ENCODE measurements around the gene H19.

The H19 gene

DNA sequence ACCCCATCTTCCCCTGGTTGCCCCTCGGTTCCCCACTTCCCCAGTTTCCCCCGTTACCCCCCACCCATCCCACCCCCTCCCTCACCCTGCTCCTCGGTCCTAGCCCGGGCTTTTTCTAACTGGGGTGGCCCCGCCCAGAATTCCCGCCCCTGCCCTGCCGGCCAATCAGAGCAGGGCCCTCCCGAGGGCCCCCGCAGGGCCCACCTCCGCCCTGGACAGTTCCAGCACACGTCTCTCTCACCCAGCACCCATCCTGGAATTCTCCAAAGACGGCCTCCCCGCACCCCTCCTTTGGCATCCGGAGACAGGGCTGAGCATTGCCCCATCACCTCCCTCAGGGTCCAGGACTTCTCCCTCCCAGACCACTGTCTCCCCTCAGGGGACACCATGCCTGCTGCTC lies at the start of gene H19:
H19 (minus strand) TSS at position 88 of the 400 bp plus-strand sequence.
- TF ChIP-seq, protein P1, sequence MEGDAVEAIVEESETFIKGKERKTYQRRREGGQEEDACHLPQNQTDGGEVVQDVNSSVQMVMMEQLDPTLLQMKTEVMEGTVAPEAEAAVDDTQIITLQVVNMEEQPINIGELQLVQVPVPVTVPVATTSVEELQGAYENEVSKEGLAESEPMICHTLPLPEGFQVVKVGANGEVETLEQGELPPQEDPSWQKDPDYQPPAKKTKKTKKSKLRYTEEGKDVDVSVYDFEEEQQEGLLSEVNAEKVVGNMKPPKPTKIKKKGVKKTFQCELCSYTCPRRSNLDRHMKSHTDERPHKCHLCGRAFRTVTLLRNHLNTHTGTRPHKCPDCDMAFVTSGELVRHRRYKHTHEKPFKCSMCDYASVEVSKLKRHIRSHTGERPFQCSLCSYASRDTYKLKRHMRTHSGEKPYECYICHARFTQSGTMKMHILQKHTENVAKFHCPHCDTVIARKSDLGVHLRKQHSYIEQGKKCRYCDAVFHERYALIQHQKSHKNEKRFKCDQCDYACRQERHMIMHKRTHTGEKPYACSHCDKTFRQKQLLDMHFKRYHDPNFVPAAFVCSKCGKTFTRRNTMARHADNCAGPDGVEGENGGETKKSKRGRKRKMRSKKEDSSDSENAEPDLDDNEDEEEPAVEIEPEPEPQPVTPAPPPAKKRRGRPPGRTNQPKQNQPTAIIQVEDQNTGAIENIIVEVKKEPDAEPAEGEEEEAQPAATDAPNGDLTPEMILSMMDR (IDR thresholded peaks at IDR 0.05; ENCODE audit: low read depth, low read length): no peak
- no peak within 1 kb of the TSS for H3K4me3 ChIP-seq (replicated peaks in 1 of 2; ENCODE audit: low read depth in 2 of 2, low read length in 2 of 2)
- no peak for DNase-seq (ENCODE audit: low read depth in 2 of 2)

DNA sequence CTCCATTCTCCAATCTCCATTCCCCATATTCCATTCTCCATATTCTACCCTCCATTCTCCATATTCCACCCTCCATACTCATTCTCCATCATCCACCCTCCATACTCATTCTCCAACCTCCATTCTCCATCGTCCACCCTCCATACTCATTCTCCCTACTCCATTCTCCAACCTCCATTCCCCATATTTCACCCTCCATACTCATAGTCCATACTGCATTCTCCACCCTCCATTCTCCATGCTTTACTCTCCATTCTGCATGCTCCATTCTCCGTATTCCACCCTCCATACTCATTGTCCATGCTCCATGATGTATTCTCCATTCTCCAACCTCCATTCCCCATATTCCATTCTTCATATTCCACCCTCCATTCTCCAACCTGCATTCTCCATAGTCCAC lies 44.3 kb upstream of the H19 start:
- no peak overlapping the region for H3K4me3 ChIP-seq (replicated peaks in 1 of 2; ENCODE audit: low read depth in 2 of 2, low read length in 2 of 2)
- no peak for DNase-seq (ENCODE audit: low read depth in 2 of 2)
- TF ChIP-seq, protein P1 (IDR thresholded peaks at IDR 0.05; ENCODE audit: low read depth, low read length): no peak

DNA sequence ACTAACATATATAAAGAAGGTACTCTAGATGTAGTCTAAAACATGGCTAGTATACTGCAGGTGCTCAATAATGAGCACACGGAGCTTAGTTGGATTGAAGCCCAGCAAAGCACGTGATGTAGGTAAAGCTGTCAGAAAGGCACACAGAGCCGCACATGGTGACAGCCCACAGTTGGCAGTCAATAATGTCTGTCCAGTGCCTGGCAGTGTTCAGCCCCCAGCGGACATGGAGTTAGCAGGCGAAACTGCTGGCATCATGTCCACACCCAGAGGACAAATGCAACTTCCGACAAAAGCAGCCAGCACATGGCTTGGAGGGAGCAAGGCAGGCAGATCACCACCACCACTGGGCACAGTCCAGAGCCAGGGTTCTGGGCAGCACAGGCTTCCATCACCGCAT lies 43.5 kb upstream of the H19 start:
- no peak for DNase-seq (ENCODE audit: low read depth in 2 of 2)
- TF ChIP-seq, protein P1 (IDR thresholded peaks at IDR 0.05; ENCODE audit: low read depth, low read length): no peak
- no peak overlapping the region for H3K4me3 ChIP-seq (replicated peaks in 1 of 2; ENCODE audit: low read depth in 2 of 2, low read length in 2 of 2)

DNA sequence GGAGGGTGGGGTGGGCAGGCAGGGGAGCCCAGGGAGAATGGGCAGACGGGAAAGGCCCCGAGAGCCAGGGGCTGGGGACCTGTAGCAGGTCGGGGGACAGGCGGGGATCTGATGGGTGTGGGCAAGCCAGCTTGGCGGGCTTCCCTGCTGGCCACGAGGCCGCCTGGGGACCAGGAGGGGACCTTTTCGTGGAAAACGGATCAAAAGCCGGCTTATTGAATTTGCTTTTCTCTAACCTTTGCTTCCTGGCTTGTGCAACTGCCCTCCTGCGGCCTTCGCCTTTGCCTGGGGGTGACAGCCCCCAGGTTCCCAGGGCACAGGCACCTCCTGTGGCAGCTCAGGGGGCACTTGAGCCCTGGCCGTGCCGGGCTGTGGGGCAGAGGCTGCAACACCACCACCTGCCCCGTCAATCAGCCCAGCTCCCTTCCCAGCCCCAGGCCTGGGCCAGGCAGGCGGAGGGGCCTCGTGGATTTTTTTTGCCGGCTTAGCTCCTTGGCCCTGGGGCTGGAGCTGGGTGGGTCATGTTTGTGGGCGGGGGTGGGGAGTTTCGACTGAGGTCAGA lies 41.6 kb upstream of the H19 start:
- TF ChIP-seq, protein P1 (IDR thresholded peaks at IDR 0.05; ENCODE audit: low read depth, low read length): no peak
- H3K4me3 ChIP-seq (replicated peaks in 1 of 2; ENCODE audit: low read depth in 2 of 2, low read length in 2 of 2): no peak overlapping the region
- no peak for DNase-seq (ENCODE audit: low read depth in 2 of 2)

DNA sequence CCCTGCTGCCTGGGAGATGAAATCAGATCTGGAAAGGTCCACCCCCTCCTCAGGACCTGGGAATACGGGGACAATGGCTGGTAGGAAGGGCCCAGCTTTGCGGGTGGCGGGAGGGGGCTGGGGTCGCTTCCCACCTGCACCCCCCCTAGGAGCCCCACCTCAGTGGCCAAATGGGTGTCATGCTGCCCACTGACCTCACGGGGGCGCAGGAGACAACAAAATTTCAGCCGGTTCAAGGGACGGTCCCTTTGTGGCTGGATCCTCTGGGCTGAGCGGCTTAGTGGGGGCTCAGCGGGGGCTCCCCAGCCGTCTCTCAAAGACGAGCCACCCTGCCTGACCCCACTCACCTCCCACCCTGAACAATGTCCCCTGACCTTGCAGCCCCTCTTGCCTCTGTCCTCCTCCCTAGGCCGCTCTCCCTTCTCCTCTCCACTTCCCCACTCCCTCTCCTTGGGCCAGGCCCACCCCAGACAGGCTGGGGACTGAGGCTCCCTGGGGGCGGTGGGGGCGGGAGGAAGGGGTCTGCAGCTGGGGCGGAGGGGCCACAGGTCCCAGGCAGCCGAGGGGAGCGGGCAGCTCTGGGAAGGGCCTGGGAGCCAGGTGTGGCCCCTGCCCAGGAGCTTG lies 39.3 kb upstream of the H19 start:
- H3K4me3 ChIP-seq (replicated peaks in 1 of 2; ENCODE audit: low read depth in 2 of 2, low read length in 2 of 2): no peak overlapping the region
- DNase-seq (ENCODE audit: low read depth in 2 of 2): no peak
- TF ChIP-seq, protein P1 (IDR thresholded peaks at IDR 0.05; ENCODE audit: low read depth, low read length): no peak

DNA sequence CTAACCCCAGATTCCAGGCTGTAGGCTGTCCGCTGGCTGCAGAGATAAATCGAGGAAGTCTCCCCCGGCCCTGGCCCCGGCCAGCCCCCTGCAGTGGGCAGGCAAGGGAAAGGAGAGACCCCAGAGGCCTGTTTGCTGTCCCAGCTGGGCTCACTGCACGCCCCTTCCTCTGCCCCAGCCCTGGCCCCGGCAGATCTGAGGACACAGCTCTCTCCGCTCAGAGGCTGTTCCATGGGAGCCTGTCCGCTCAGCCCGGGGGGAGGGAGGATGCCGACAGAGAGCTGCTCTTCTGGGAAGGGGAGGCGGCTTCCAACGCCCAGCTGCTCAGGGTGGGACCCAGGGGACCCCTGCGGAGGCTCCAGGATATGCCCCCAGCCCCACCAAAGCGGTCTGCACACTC lies 37.7 kb upstream of the H19 start:
- TF ChIP-seq, protein P1 (IDR thresholded peaks at IDR 0.05; ENCODE audit: low read depth, low read length): no peak
- no peak overlapping the region for H3K4me3 ChIP-seq (replicated peaks in 1 of 2; ENCODE audit: low read depth in 2 of 2, low read length in 2 of 2)
- DNase-seq (ENCODE audit: low read depth in 2 of 2): no peak

DNA sequence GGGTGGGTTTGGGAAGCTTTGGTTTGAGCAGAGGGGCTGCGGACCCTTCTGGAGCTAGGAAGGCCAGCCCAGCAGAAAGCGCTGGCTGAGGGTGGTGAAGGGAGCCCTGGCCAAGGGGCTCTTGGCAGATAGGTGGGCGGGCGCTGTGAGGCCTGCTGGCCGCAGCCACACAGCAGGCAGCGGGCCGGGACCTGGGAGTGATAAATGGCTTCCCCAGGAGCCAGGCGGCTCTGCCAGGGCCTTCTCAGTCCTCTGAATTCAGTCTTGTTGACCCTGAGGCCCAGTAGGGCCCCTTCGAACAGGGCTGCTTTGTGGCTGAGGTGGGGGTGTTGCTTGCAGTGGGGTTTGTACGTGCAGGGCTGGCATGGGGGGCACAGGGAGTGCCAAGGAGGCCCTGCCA lies 33.4 kb upstream of the H19 start:
- no peak overlapping the region for H3K4me3 ChIP-seq (replicated peaks in 1 of 2; ENCODE audit: low read depth in 2 of 2, low read length in 2 of 2)
- TF ChIP-seq, protein P1 (IDR thresholded peaks at IDR 0.05; ENCODE audit: low read depth, low read length): no peak
- no peak for DNase-seq (ENCODE audit: low read depth in 2 of 2)

Data from cardiac fibroblast (primary cell).